ENCODE data around the gene DUSP8.

The DUSP8 gene

GRCh38 chr11:1529286-1529685, 42.8 kb downstream of the DUSP8 start:
- no peak for DNase-seq (ENCODE audit: low read depth)
- no peak overlapping the region for H3K4me3 ChIP-seq (ENCODE audit: low read depth, low read length)
- TF ChIP-seq, protein P1, sequence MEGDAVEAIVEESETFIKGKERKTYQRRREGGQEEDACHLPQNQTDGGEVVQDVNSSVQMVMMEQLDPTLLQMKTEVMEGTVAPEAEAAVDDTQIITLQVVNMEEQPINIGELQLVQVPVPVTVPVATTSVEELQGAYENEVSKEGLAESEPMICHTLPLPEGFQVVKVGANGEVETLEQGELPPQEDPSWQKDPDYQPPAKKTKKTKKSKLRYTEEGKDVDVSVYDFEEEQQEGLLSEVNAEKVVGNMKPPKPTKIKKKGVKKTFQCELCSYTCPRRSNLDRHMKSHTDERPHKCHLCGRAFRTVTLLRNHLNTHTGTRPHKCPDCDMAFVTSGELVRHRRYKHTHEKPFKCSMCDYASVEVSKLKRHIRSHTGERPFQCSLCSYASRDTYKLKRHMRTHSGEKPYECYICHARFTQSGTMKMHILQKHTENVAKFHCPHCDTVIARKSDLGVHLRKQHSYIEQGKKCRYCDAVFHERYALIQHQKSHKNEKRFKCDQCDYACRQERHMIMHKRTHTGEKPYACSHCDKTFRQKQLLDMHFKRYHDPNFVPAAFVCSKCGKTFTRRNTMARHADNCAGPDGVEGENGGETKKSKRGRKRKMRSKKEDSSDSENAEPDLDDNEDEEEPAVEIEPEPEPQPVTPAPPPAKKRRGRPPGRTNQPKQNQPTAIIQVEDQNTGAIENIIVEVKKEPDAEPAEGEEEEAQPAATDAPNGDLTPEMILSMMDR (conservative IDR thresholded peaks at IDR 0.05; ENCODE audit: low read depth, low read length) = no peak

DNA sequence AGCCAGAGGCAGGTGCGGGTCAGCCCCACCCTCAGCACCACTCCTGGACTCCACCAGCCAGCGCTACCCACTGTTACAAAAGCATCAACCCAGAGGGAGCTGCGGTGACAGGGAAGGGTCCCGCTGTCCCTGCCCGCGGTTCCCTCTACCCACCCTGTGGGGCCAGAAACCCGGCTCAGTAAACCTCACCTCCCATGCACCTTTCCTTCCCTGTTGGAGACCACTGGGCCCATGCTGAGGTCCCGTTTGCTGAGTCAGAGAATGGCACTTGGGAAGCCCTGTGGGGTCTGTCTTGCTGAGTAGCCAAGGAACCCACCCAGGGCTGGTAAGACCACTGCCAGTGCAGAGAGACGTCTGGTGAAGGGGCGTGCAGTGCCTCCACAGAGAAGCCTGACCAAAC, 43.4 kb downstream of the DUSP8 start:
- no peak overlapping the region for H3K4me3 ChIP-seq (ENCODE audit: low read depth, low read length)
- no peak for DNase-seq (ENCODE audit: low read depth)
- TF ChIP-seq, protein P1 (conservative IDR thresholded peaks at IDR 0.05; ENCODE audit: low read depth, low read length) = no peak

DNA sequence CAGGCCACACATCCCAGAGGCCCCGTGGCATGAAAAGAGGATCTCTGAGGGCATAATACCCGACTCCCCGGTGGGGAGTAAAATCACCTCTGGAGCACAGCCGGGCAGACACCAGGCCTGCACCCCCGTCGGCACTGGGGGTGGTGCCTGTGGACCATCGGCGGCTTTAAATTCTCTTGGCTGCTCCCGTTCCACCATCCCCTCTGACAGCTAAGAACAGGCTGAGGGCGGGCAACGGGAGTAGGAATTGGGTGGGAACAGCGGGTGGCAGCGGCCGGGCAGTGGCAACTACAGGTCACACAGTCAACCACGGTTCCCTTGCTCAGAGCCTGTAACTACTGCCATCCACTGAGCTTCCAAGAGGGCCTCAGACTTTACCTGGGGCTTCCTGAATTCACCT, 45.3 kb downstream of the DUSP8 start:
- H3K4me3 ChIP-seq (ENCODE audit: low read depth, low read length) = no peak overlapping the region
- no peak for DNase-seq (ENCODE audit: low read depth)
- TF ChIP-seq, protein P1 (conservative IDR thresholded peaks at IDR 0.05; ENCODE audit: low read depth, low read length) = no peak

- TF ChIP-seq, protein P1 (conservative IDR thresholded peaks at IDR 0.05; ENCODE audit: low read depth, low read length) = no peak
- H3K4me3 ChIP-seq (ENCODE audit: low read depth, low read length) = no peak overlapping the region
- DNase-seq (ENCODE audit: low read depth) = no peak
Measured at GRCh38 chr11:1523779-1524178, 48.3 kb downstream of the DUSP8 start.

DNA sequence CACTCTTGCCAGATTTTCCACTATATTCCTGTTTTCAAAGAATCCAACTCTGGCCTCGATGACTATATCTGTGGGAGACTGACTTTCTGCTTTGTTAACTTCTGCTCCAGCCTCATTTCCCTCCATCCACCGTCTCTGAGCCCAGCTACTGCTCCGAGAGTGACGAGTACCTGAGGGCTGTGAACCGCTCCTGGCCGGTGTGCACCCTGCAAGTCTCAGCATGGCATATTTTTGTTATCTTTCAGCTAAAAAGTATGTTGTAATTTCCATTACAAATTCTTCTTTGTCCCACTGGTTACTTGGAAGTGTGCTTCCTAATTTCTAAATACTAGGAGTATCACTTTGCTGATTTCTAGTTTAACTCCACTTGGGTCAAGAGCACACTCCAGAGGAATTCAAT, 49.0 kb downstream of the DUSP8 start:
- TF ChIP-seq, protein P1 (conservative IDR thresholded peaks at IDR 0.05; ENCODE audit: low read depth, low read length) = no peak
- no peak overlapping the region for H3K4me3 ChIP-seq (ENCODE audit: low read depth, low read length)
- DNase-seq (ENCODE audit: low read depth) = no peak

- DNase-seq (ENCODE audit: low read depth) = no peak
- H3K4me3 ChIP-seq (ENCODE audit: low read depth, low read length) = no peak overlapping the region
- TF ChIP-seq, protein P1 (conservative IDR thresholded peaks at IDR 0.05; ENCODE audit: low read depth, low read length) = no peak
Measured at GRCh38 chr11:1522081-1522424, 50.0 kb downstream of the DUSP8 start.

DNA sequence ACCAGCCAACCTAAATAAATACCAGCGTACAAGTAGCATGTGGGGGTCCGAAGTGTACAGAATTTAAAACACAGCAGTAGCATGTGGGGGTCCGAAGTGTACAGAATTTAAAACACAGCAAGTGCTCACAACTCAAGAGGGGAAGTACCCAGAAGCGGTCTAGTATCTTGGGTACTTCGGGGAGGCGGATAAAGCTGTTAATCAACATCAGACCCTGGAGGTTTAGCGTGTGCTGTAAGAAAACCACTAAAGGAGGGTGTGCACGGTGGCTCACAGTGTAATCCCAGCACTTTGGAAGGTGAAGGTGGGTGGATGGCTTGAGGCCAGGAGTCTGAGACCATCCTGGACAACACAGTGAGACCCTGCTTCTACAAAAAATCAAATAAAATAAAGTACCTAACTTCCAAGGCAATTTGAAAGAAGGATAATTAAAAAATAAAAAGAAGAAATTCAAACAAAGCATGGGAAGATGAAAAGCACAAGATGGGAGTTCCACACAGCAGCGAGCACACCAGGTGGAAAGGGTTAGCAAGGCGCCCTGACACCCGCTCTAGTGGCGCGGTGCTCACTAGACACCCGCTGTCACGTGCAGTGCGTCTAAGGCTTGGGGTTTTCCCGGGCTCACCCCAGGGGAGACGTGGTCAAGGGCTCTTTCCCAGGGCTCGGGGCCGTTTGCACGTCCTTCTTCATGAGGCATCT, 50.5 kb downstream of the DUSP8 start:
- TF ChIP-seq, protein P1 (conservative IDR thresholded peaks at IDR 0.05; ENCODE audit: low read depth, low read length) = no peak
- no peak for DNase-seq (ENCODE audit: low read depth)
- H3K4me3 ChIP-seq (ENCODE audit: low read depth, low read length) = no peak overlapping the region
